IMR-90 (cell line): ENCODE measurements around the gene KRTAP12-3. TPM values are rescaled to one million over a fixed set of nuclear protein-coding genes. Genes with fewer than 3 reads are reported as not detected.

Experiments
- ATAC-seq: fragments of 200-7000 bp; cut with Tn5 transposase; 2 replicates; pipeline ENCODE4 v1.9.1; 2020; ENCODE audit warnings: low read depth, mild to moderate bottlenecking, moderate library complexity
- BruUV-seq: library from RNA; stranded (reverse); fragments of 400-500 nt; replicated peaks from 2 replicates; lab custom pipeline; 2021; lab: Mats Ljungman, UMichigan
- CTCF ChIA-PET: fragments of 300-600 bp; formaldehyde crosslinking; extraction: SDS; loops from one replicate; lab custom pipeline; 2021; ENCODE audit warnings: antibody characterized with exemption; lab: Yijun Ruan, JAX
- POLR2A ChIA-PET: fragments of 300-600 bp; sonication (Branson Sonifier 250); formaldehyde crosslinking; loops from one replicate; lab custom pipeline; 2022; ENCODE audit warnings: antibody characterized with exemption; ENCODE audit not compliant: unreplicated experiment; lab: Charles Lee
- DNase-seq: peaks from one replicate; pipeline ENCODE4 v3.0.0; 2013
- H2AFZ ChIP-seq: replicated peaks from 2 replicates; pipeline ENCODE3; 2013; ENCODE audit warnings: low read length, mild to moderate bottlenecking; ENCODE audit not compliant: poor library complexity
- H2AK5ac ChIP-seq: 2 replicates; pipeline ENCODE4 v1.6.1; 2013; ENCODE audit warnings: low read depth, low read length, inconsistent platforms
- H2AK9ac ChIP-seq: replicated peaks from 2 replicates; pipeline ENCODE3; 2013; ENCODE audit warnings: mild to moderate bottlenecking, low read depth, low read length, moderate library complexity; ENCODE audit not compliant: poor library complexity
- H2BK120ac ChIP-seq: 2 replicates; pipeline ENCODE4 v1.6.1; 2013; ENCODE audit warnings: low read depth, low read length, inconsistent platforms
- H2BK15ac ChIP-seq: 3 replicates; pipeline ENCODE4 v1.6.1; 2013; ENCODE audit warnings: low read depth, low read length, inconsistent platforms
- H2BK20ac ChIP-seq: 2 replicates; pipeline ENCODE4 v1.6.1; 2013; ENCODE audit warnings: low read depth, mild to moderate bottlenecking, inconsistent platforms, low read length, moderate library complexity
- H2BK5ac ChIP-seq: 2 replicates; pipeline ENCODE4 v1.6.1; 2013; ENCODE audit warnings: mild to moderate bottlenecking, low read depth, low read length, inconsistent platforms; ENCODE audit not compliant: poor library complexity, severe bottlenecking
- H3K14ac ChIP-seq: replicated peaks from 2 replicates; pipeline ENCODE4 v1.6.1; 2013; ENCODE audit warnings: low read depth, low read length, inconsistent platforms
- H3K18ac ChIP-seq: 2 replicates; pipeline ENCODE4 v1.6.1; 2013; ENCODE audit warnings: low read depth, low read length, control low read depth
- H3K23ac ChIP-seq: 2 replicates; pipeline ENCODE4 v1.6.1; 2013; ENCODE audit warnings: low read depth, low read length, inconsistent platforms
- H3K27ac ChIP-seq: 2 replicates; pipeline ENCODE4 v1.5.1; 2013; ENCODE audit warnings: mild to moderate bottlenecking, control low read depth, low read length; ENCODE audit not compliant: insufficient read depth
- H3K27me3 ChIP-seq: 2 replicates; pipeline ENCODE4 v1.6.1; 2013; ENCODE audit warnings: low read length; ENCODE audit not compliant: control insufficient read depth, insufficient read depth
- H3K36me3 ChIP-seq: 2 replicates; pipeline ENCODE4 v1.6.1; 2013; ENCODE audit warnings: low read length, mixed read lengths; ENCODE audit not compliant: control insufficient read depth, insufficient read depth
- H3K4ac ChIP-seq: 2 replicates; pipeline ENCODE4 v1.6.1; 2013; ENCODE audit warnings: low read depth, low read length, inconsistent platforms
- H3K4me1 ChIP-seq: 2 replicates; pipeline ENCODE4 v1.6.1; 2013; ENCODE audit warnings: low read length, mixed read lengths; ENCODE audit not compliant: control insufficient read depth, insufficient read depth
- H3K4me2 ChIP-seq: 2 replicates; pipeline ENCODE4 v1.6.1; 2013; ENCODE audit warnings: low read depth, mild to moderate bottlenecking, control low read depth, low read length, moderate library complexity
- H3K4me3 ChIP-seq: 2 replicates; pipeline ENCODE4 v1.5.1; 2013; ENCODE audit warnings: low read depth, mild to moderate bottlenecking, control low read depth, low read length, moderate library complexity; ENCODE audit not compliant: insufficient read depth
- H3K56ac ChIP-seq: 2 replicates; pipeline ENCODE4 v1.6.1; 2013; ENCODE audit warnings: low read length, inconsistent platforms; ENCODE audit not compliant: insufficient read depth; ENCODE audit errors: extremely low read depth
- H3K79me1 ChIP-seq, 2 experiments: 2 replicates each; pipeline ENCODE4 v1.6.1; 2013; ENCODE audit warnings: low read length in 2 of 2, inconsistent platforms in 1 of 2, low read depth in 1 of 2
- H3K9ac ChIP-seq: 2 replicates; pipeline ENCODE4 v1.6.1; 2013; ENCODE audit warnings: low read depth, low read length, control low read depth
- H3K9me1 ChIP-seq: 2 replicates; pipeline ENCODE4 v1.6.1; 2013; ENCODE audit warnings: low read length, inconsistent platforms; ENCODE audit not compliant: insufficient read depth
- H3K9me3 ChIP-seq: 2 replicates; pipeline ENCODE4 v1.6.1; 2013; ENCODE audit warnings: low read length; ENCODE audit not compliant: control insufficient read depth, insufficient read depth
- H4K20me1 ChIP-seq: 2 replicates; pipeline ENCODE4 v1.6.1; 2013; ENCODE audit warnings: low read length, inconsistent platforms; ENCODE audit not compliant: insufficient read depth
- H4K5ac ChIP-seq: 2 replicates; pipeline ENCODE4 v1.6.1; 2013; ENCODE audit warnings: mild to moderate bottlenecking, low read depth, low read length, control low read depth
- H4K8ac ChIP-seq, 2 experiments: 2 replicates each; pipeline ENCODE4 v1.6.1; 2013; ENCODE audit warnings: low read depth in 2 of 2, low read length in 2 of 2, control low read depth in 1 of 2, inconsistent platforms in 1 of 2
- H4K91ac ChIP-seq: 2 replicates; pipeline ENCODE4 v1.6.1; 2013; ENCODE audit warnings: low read depth, low read length, inconsistent platforms; ENCODE audit not compliant: insufficient read depth
- CTCF ChIP-seq: conservative IDR thresholded peaks from 2 replicates; pipeline ENCODE4 v1.5.1; 2012; ENCODE audit warnings: mild to moderate bottlenecking, low read depth, low read length, improper control_type of control experiment
- ELK1 ChIP-seq: fragments of 150-350 bp; IDR thresholded peaks from 2 replicates; pipeline ENCODE4 v1.6.1; 2016; ENCODE audit warnings: low read depth, mild to moderate bottlenecking, low read length, moderate library complexity, borderline replicate concordance
- RAD21 ChIP-seq: IDR thresholded peaks from 2 replicates; pipeline ENCODE4 v1.6.1; 2012; ENCODE audit warnings: low read length, improper control_type of control experiment
- USF2 ChIP-seq: fragments of 150-350 bp; IDR thresholded peaks from 2 replicates; pipeline ENCODE4 v1.6.1; 2017; ENCODE audit warnings: mild to moderate bottlenecking, antibody characterized with exemption, low read length, low read depth
- WGBS, 2 experiments: methylation state at CpG; one replicate each; pipeline versions ENCODE4 v1.1.5 to v1.1.7; 2013; ENCODE audit warnings: missing lambda C conversion rate in 2 of 2; ENCODE audit not compliant: insufficient read length in 1 of 2; ENCODE audit errors: extremely low coverage in 2 of 2; 5-methylcytosine and 5-hydroxymethylcytosine counted together
- dilution Hi-C: fragments of 300-500 bp; cut with HindIII; formaldehyde crosslinking; loops from one replicate; pipeline ENCODE4 v1.14.3; 2018; ENCODE audit warnings: low sequenced_read_pairs; ENCODE audit not compliant: unreplicated experiment
- in situ Hi-C: fragments of 300-500 bp; cut with MboI; formaldehyde crosslinking; loops from 3 replicates; pipeline ENCODE4 v1.14.3; 2019; ENCODE audit warnings: low sequenced_read_pairs, inconsistent platforms, mixed read lengths
- intact Hi-C: fragments of 100-400 bp; cut with micrococcal nuclease; formaldehyde crosslinking; loops from 2 replicates; pipeline ENCODE4 v1.10.0; 2022
- polyA plus RNA-seq, 3 experiments: library from polyadenylated mRNA; depleted of rRNA; stranded (reverse); fragments of >200 nt; gene quantifications; 2 replicates each; pipeline ENCODE4 v1.2.3, GENCODE V29; 2012; ENCODE audit warnings: low replicate concordance in 1 of 3
- total RNA-seq: library from RNA; depleted of rRNA; stranded (reverse); fragments of >200 nt; gene quantifications from 2 replicates; pipeline ENCODE4 v1.2.3, GENCODE V29; 2012

Gene KRTAP12-3
- total and polyA plus RNA-seq, 2 of the 4 experiments (the other 2 are of a cell fraction), result not detected

GRCh38 chr21:44619886-44620285 lies 37.8 kb upstream of the KRTAP12-3 start:
- Histone ChIP-seq H3K4me1 (no peaks in the 10 kb centered on the region), H4K91ac (no peak overlapping the region), H2AK5ac (no peak overlapping the region), H3K4me3 (no peak overlapping the region), H3K56ac (no peak overlapping the region), H3K9ac (no peak overlapping the region), H2BK15ac (no peak overlapping the region), H3K18ac (no peak overlapping the region), H3K4ac (no peak overlapping the region), H3K9me1 (no peaks in the 10 kb centered on the region), H3K27me3 (peaks cover 3% of the 10 kb centered on the region; the same call in 1 of the 2 replicates), H4K8ac (no peak overlapping the region), H4K20me1 (no peaks in the 10 kb centered on the region), H3K36me3 (no peaks in the 10 kb centered on the region), H3K27ac (no peak overlapping the region), H3K23ac (no peak overlapping the region), H2AFZ (no peak overlapping the region), H2BK20ac (no peak overlapping the region), H2BK120ac (no peak overlapping the region), H3K14ac (no peak overlapping the region), H3K79me1 (no peaks in the 10 kb centered on the region), H3K9me3 (peaks cover 1% of the 10 kb centered on the region; the same call in 1 of the 2 replicates), H2AK9ac (no peak overlapping the region), H2BK5ac (no peak overlapping the region), H4K5ac (no peak overlapping the region), H3K4me2 (no peak overlapping the region)
- WGBS, 2 experiments, result 33% methylated on average over 1 of the region's 6 CpGs; no CpG with 5 or more reads in 1 of the 2 experiments
- intact Hi-C loops (no loop called here), dilution Hi-C loops (no loop called here), in situ Hi-C loops (no loop called here)
- DNase-seq, result no peak
- ChIA-PET CTCF (no interaction called here), POLR2A (no interaction called here)
- no TSS peak for BruUV-seq
- TF ChIP-seq CTCF (no peak), RAD21 (no peak), ELK1 (no peak), USF2 (no peak)
- ATAC-seq, result no peak
